HepG2 (cell line): ENCODE data around the gene MAP3K21. TPM values are rescaled to one million over a fixed set of nuclear protein-coding genes. Genes with fewer than 3 reads are reported as not detected.

Experiments
- ATAC-seq: fragments of 200-7000 bp; cut with Tn5 transposase; 3 replicates; pipeline ENCODE4 v1.9.1; 2020; ENCODE audit warnings: mild to moderate bottlenecking, moderate library complexity
- BruUV-seq: library from RNA; stranded (reverse); fragments of 400-500 nt; replicated peaks from 2 replicates; lab custom pipeline; 2021; lab: Mats Ljungman, UMichigan
- CTCF ChIA-PET: fragments of 300-600 bp; formaldehyde crosslinking; extraction: SDS; loops from one replicate; lab custom pipeline; 2021; ENCODE audit warnings: low total read pairs, inconsistent platforms, low intra/inter-chr PET ratio; lab: Yijun Ruan, JAX
- POLR2A ChIA-PET: fragments of 350-600 bp; sonication (Branson Sonifier 250); formaldehyde crosslinking; loops from one replicate; lab custom pipeline; 2020; ENCODE audit warnings: antibody characterized with exemption, inconsistent platforms; lab: Yijun Ruan, JAX
- DNase-seq: peaks from one replicate; pipeline ENCODE4 v3.0.0-alpha.2; 2015; ENCODE audit warnings: low spot score
- FAIRE-seq: peaks from 3 replicates; lab custom pipeline; 2011; peaks lifted over from hg19 to GRCh38; lab: Jason Lieb, UNC
- H2AFZ ChIP-seq: one replicate; pipeline ENCODE4 v1.6.1; 2011; ENCODE audit warnings: low read length, inconsistent platforms
- H3K27ac ChIP-seq: fragments of 300-600 bp; 3 replicates; pipeline ENCODE4 v1.8.0; 2011; ENCODE audit warnings: mixed run types, mild to moderate bottlenecking, mixed read lengths, low read length, inconsistent platforms; ENCODE audit not compliant: insufficient read depth; ENCODE audit errors: extremely low read length
- H3K27me3 ChIP-seq, 2 experiments: fragments of 200-600 bp in 1 of 2; 2 replicates in 1 of 2; 3 replicates in 1 of 2; pipeline versions ENCODE4 v1.6.0 to v1.8.0; 2011; ENCODE audit warnings: low read length in 2 of 2, mild to moderate bottlenecking in 2 of 2, moderate library complexity in 2 of 2, inconsistent platforms in 1 of 2; ENCODE audit not compliant: insufficient read depth in 2 of 2, control insufficient read depth in 1 of 2
- H3K36me3 ChIP-seq, 2 experiments: fragments of 200-600 bp in 1 of 2; replicated peaks in 1 of 2; 2 replicates in 1 of 2; 3 replicates in 1 of 2; pipeline versions ENCODE4 v1.5.1 to v1.8.0; 2011; ENCODE audit warnings: low read length in 2 of 2, inconsistent platforms in 1 of 2; ENCODE audit not compliant: insufficient read depth in 2 of 2, control insufficient read depth in 1 of 2
- H3K4me1 ChIP-seq: 2 replicates; pipeline ENCODE4 v1.5.1; 2012; ENCODE audit warnings: low read length, inconsistent platforms; ENCODE audit not compliant: insufficient read depth
- H3K4me2 ChIP-seq: 2 replicates; pipeline ENCODE4 v1.6.0; 2011; ENCODE audit warnings: low read depth, low read length, inconsistent platforms
- H3K4me3 ChIP-seq, 3 experiments: fragments of 200-600 bp in 1 of 3; sonication (generic), shearing (Covaris generic) in 1 of 3; replicated peaks in 1 of 3; 2 replicates each; pipeline ENCODE4 v1.5.1; 2011 to 2016; ENCODE audit warnings: low read length in 3 of 3, inconsistent platforms in 2 of 3, low read depth in 2 of 3, mild to moderate bottlenecking in 2 of 3, control low read depth in 1 of 3, mixed read lengths in 1 of 3; ENCODE audit not compliant: insufficient read depth in 1 of 3
- H3K79me2 ChIP-seq: one replicate; pipeline ENCODE4 v1.6.1; 2011; ENCODE audit warnings: low read length, inconsistent platforms; ENCODE audit not compliant: insufficient read depth
- H3K9ac ChIP-seq: 2 replicates; pipeline ENCODE4 v1.6.0; 2011; ENCODE audit warnings: mild to moderate bottlenecking, low read depth, low read length, inconsistent platforms; ENCODE audit not compliant: insufficient read depth
- H3K9me3 ChIP-seq: 2 replicates; pipeline ENCODE4 v1.5.1; 2012; ENCODE audit warnings: mild to moderate bottlenecking, low read length
- H4K20me1 ChIP-seq: 2 replicates; pipeline ENCODE4 v1.6.0; 2011; ENCODE audit warnings: inconsistent platforms, mild to moderate bottlenecking, low read length, moderate library complexity; ENCODE audit not compliant: insufficient read depth
- ATF7 ChIP-seq, 2 experiments: fragments of 450-650 bp in 1 of 2; sonication (generic) in 1 of 2; formaldehyde crosslinking in 1 of 2; IDR thresholded peaks; 2 replicates each; pipeline versions ENCODE4 v1.4.0 to v1.6.1; 2016 to 2020; ENCODE audit warnings: antibody characterized with exemption in 1 of 2, mild to moderate bottlenecking in 1 of 2, missing genetic modification reagents in 1 of 2
- CEBPB ChIP-seq: IDR thresholded peaks from 2 replicates; pipeline ENCODE4 v1.6.1; 2011; ENCODE audit warnings: low read depth, low read length, improper control_type of control experiment, borderline replicate concordance
- CENPBD1 ChIP-seq: sonication (generic); formaldehyde crosslinking; IDR thresholded peaks from 2 replicates; pipeline ENCODE4 v1.8.0; 2022; ENCODE audit warnings: missing genetic modification reagents, low read depth, mild to moderate bottlenecking, borderline replicate concordance
- CREB3 ChIP-seq: sonication (generic); formaldehyde crosslinking; IDR thresholded peaks from 2 replicates; pipeline ENCODE4 v1.5.0; 2020; ENCODE audit warnings: missing genetic modification reagents
- CSRNP1 ChIP-seq: sonication (generic); formaldehyde crosslinking; IDR thresholded peaks from 2 replicates; pipeline ENCODE4 v1.8.1; 2023; ENCODE audit warnings: mild to moderate bottlenecking, missing genetic modification reagents
- FOXP4 ChIP-seq: sonication (generic); formaldehyde crosslinking; IDR thresholded peaks from 2 replicates; pipeline ENCODE4 v1.4.0; 2020; ENCODE audit warnings: missing genetic modification reagents
- GTF3A ChIP-seq: sonication (generic); formaldehyde crosslinking; conservative IDR thresholded peaks from 2 replicates; pipeline ENCODE4 v1.4.0; 2020; ENCODE audit warnings: mild to moderate bottlenecking, missing genetic modification reagents
- JUNB ChIP-seq: sonication (generic); formaldehyde crosslinking; IDR thresholded peaks from 2 replicates; pipeline ENCODE4 v1.8.0; 2022; ENCODE audit warnings: missing genetic modification reagents, mild to moderate bottlenecking, borderline replicate concordance
- SETDB1 ChIP-seq: sonication (generic); formaldehyde crosslinking; IDR thresholded peaks from 2 replicates; pipeline ENCODE4 v1.5.1; 2020; ENCODE audit warnings: missing genetic modification reagents, mild to moderate bottlenecking, borderline replicate concordance
- SOX5 ChIP-seq: IDR thresholded peaks from 2 replicates; pipeline ENCODE4 v1.6.1; 2016; ENCODE audit warnings: borderline replicate concordance
- STAT6 ChIP-seq: sonication (generic); formaldehyde crosslinking; IDR thresholded peaks from 2 replicates; pipeline ENCODE4 v1.4.0; 2020; ENCODE audit warnings: missing genetic modification reagents, mild to moderate bottlenecking, borderline replicate concordance
- TCF7L2 ChIP-seq: IDR thresholded peaks from 2 replicates; pipeline ENCODE4 v1.6.1; 2011; ENCODE audit warnings: mild to moderate bottlenecking, low read depth, low read length, moderate library complexity
- ZBTB33 ChIP-seq: sonication (generic); formaldehyde crosslinking; IDR thresholded peaks from 2 replicates; pipeline ENCODE4 v1.4.0; 2020; ENCODE audit warnings: missing genetic modification reagents
- ZNF446 ChIP-seq: sonication (generic); formaldehyde crosslinking; IDR thresholded peaks from 2 replicates; pipeline ENCODE4 v1.5.0; 2020; ENCODE audit warnings: mild to moderate bottlenecking, missing genetic modification reagents
- ZNF563 ChIP-seq: sonication (generic); formaldehyde crosslinking; IDR thresholded peaks from 2 replicates; pipeline ENCODE4 v1.8.0; 2022; ENCODE audit warnings: mild to moderate bottlenecking, moderate library complexity, missing genetic modification reagents
- whole genome bisulfite sequencing: methylation state at CpG from one replicate; pipeline ENCODE4 v1.1.6; 2017; ENCODE audit warnings: low lambda C conversion rate; 5-methylcytosine and 5-hydroxymethylcytosine counted together
- in situ Hi-C: cut with HindIII; loops from 2 replicates; pipeline ENCODE4 v1.10.0; 2017; ENCODE audit warnings: low pct_unique_long_range_greater_than_20kb; ENCODE audit not compliant: extremely low pct_ligation_motif_present
- intact Hi-C: fragments of 100-400 bp; cut with micrococcal nuclease; formaldehyde crosslinking; loops from one replicate; pipeline ENCODE4 v1.10.0; 2022; ENCODE audit not compliant: unreplicated experiment
- polyA plus RNA-seq, 8 experiments: library from polyadenylated mRNA; depleted of rRNA in 3 of 8; stranded (reverse) in 7 of 8; unstranded in 1 of 8; fragments of >200 nt; fragmentation: Illumina TruSeq in 4 of 8; extraction: Trizol in 4 of 8; gene quantifications; 2 replicates each; pipeline versions ENCODE4 v1.2.1 to v1.2.3, GENCODE V29; 2011 to 2016; ENCODE audit warnings: low read depth in 4 of 8, missing spikeins in 1 of 8, mixed read lengths in 1 of 8; ENCODE audit not compliant: insufficient read depth in 1 of 8
- total RNA-seq, 5 experiments: library from RNA; depleted of rRNA; stranded (reverse); fragments of >200 nt; fragmentation: Illumina TruSeq; extraction: Trizol; gene quantifications; 2 replicates each; pipeline ENCODE4 v1.2.3, GENCODE V29; 2016; ENCODE audit warnings: low read depth in 1 of 5

MAP3K21 gene
- total and polyA plus RNA-seq, 2 of the 13 experiments (the other 11 are each of a cell fraction or from before 2014, with no cell fraction given), result not detected

- Histone ChIP-seq H3K4me3 (no peak overlapping the region), H4K20me1 (no peaks in the 10 kb centered on the region), H2AFZ (no peak overlapping the region), H3K9ac (no peak overlapping the region), H3K36me3 (no peaks in the 10 kb centered on the region), H3K4me2 (no peak overlapping the region), H3K79me2 (no peaks in the 10 kb centered on the region), H3K9me3 (peaks cover 4% of the 10 kb centered on the region; the same call in 1 of the 2 replicates), H3K27me3 (no peaks in the 10 kb centered on the region; a peak in 1 of 5 replicates), H3K4me1 (no peaks in the 10 kb centered on the region), H3K27ac (no peak overlapping the region)
- FAIRE-seq (no peak), DNase-seq (no peak), ATAC-seq (no peak)
- ChIA-PET CTCF (no interaction called here), POLR2A (no interaction called here)
- in situ Hi-C loops (no loop called here), intact Hi-C loops (no loop called here)
- BruUV-seq, result no TSS peak
- WGBS, result 2% methylated on average over 2 of the region's 2 CpGs
- TF ChIP-seq ZNF563 (no peak), FOXP4 (CRISPR knock-in tag) (no peak), CENPBD1 (no peak), SETDB1 (no peak), ZNF446 (CRISPR knock-in tag) (no peak), SOX5 (CRISPR knock-in tag) (no peak), STAT6 (CRISPR knock-in tag) (no peak), CREB3 (CRISPR knock-in tag) (no peak), GTF3A (CRISPR knock-in tag) (no peak), CEBPB (no peak), ZBTB33 (CRISPR knock-in tag) (no peak), ATF7 (IDR thresholded peaks at IDR 0.05) (no peak), ATF7 (CRISPR knock-in tag; IDR thresholded peaks at IDR 0.05) (no peak), CSRNP1 (CRISPR knock-in tag) (no peak), JUNB (CRISPR knock-in tag) (no peak), TCF7L2 (no peak)
Measured at GRCh38 chr1:233381806-233382205, 54.3 kb downstream of the MAP3K21 start.
